GM18858 (cell line): ENCODE data around the gene ADGRA3.
"Not testable (repeated sequence)": the region's sequence is repeated elsewhere in the genome, so short reads cannot be mapped to it uniquely, and the experiment has no call there.

Experiments
- ATAC-seq: cut with Tn5 transposase; IDR thresholded peaks from one replicate; pipeline ENCODE4 v1.9.1; 2021; ENCODE audit not compliant: unreplicated experiment

The ADGRA3 gene

GRCh38 chr4:22384154-22384553 is 131.7 kb downstream of the ADGRA3 start:
- no peak for ATAC-seq

GRCh38 chr4:22382216-22382615 is 133.7 kb downstream of the ADGRA3 start:
- not testable (repeated sequence) for ATAC-seq

GRCh38 chr4:22372986-22373385 is 142.9 kb downstream of the ADGRA3 start:
- ATAC-seq, result no peak

- no peak for ATAC-seq
These were observed 145.8 kb downstream of the ADGRA3 start for GRCh38 chr4:22369901-22370562.

- ATAC-seq, result no peak
These were observed 152.1 kb downstream of the ADGRA3 start for GRCh38 chr4:22363787-22364186.

- ATAC-seq, result no peak
These were observed 152.8 kb downstream of the ADGRA3 start for GRCh38 chr4:22363036-22363435.

DNA sequence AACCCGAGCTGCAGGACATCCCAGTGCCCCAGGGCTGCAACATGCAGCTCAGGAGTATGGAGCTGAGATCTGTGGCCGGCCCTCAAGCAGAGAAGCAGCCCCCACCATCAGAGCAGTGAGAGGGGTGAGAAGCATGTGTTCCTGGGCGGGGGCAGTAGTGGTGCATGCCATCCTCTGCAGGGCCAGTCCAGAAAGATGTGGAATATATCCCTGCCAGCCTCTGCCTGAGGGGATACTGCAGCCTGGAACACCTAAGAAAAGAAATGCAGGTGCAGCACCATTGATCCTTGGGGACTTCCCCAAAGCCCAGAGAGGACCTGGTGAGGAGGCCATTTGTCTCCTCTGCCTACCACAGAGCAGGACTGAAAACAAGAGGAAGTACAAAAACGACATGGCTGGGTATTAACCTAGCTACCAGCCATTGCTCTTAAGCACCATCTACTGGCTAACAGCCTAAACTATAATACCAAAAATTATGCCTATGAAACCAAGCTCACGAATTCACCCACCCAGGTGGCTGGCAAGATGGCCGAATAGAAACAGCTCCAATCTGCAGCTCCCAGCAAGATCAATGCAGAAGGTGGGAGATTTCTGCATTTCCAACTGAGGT is 158.8 kb downstream of the ADGRA3 start:
- ATAC-seq, result no peak

GRCh38 chr4:22348410-22348809 is 167.5 kb downstream of the ADGRA3 start:
- no peak for ATAC-seq

GRCh38 chr4:22345678-22346077 is 170.2 kb downstream of the ADGRA3 start:
- ATAC-seq, result no peak

GRCh38 chr4:22345055-22345454 is 170.8 kb downstream of the ADGRA3 start:
- no peak for ATAC-seq

DNA sequence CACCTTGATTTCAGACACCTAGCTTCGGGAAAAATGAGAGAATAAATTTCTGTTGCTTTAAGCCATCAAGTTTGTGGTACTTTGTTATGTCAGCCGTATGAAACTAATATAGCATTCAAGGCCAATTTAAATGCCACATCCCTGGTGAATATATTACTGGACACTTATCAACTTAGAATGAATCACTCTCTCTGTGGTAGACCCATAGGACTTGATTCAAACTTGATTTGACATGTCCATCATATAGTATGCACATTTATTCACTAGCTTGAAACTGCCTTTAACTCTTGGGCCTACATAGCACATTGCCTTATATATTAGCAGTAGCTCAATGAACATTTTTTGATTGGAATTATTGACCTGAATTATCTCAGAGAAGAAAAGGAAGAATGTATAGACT is 172.3 kb downstream of the ADGRA3 start:
- no peak for ATAC-seq

- no peak for ATAC-seq
These were observed 176.4 kb downstream of the ADGRA3 start for GRCh38 chr4:22339491-22339890.

- ATAC-seq, result no peak
These were observed 177.1 kb downstream of the ADGRA3 start for GRCh38 chr4:22338796-22339195.
